OCI-LY7 (cell line): Measurements from ENCODE around the gene THSD7B. TPM values are rescaled to one million over a fixed set of nuclear protein-coding genes. Genes with fewer than 3 reads are reported as not detected.
"Not testable (repeated sequence)": the region's sequence is repeated elsewhere in the genome, so short reads cannot be mapped to it uniquely, and the experiment has no call there.

Experiments
- BruUV-seq: library from RNA; stranded (reverse); fragments of 400-500 nt; replicated peaks from 2 replicates; lab custom pipeline; 2021; lab: Mats Ljungman, UMichigan
- CTCF ChIA-PET: fragments of 300-600 bp; sonication (Branson Sonifier 250); formaldehyde crosslinking; loops from one replicate; lab custom pipeline; 2022; ENCODE audit warnings: antibody characterized with exemption; ENCODE audit not compliant: unreplicated experiment; lab: Charles Lee
- POLR2A ChIA-PET: fragments of 300-600 bp; sonication (Branson Sonifier 250); formaldehyde crosslinking; loops from one replicate; lab custom pipeline; 2022; ENCODE audit warnings: antibody characterized with exemption; lab: Charles Lee
- DNase-seq: peaks from one replicate; pipeline ENCODE4 v3.0.0-alpha.2; 2015; ENCODE audit warnings: low spot score
- H2AFZ ChIP-seq: fragments of 200-600 bp; sonication (generic), shearing (Covaris generic); 2 replicates; pipeline ENCODE4 v1.6.1; 2014; ENCODE audit warnings: mild to moderate bottlenecking, antibody characterized with exemption, low read length, moderate library complexity
- H3K27ac ChIP-seq: fragments of 200-600 bp; sonication (generic); 2 replicates; pipeline ENCODE4 v1.5.1; 2014; ENCODE audit warnings: mixed run types, low read depth, mild to moderate bottlenecking, moderate library complexity, low read length, inconsistent platforms; ENCODE audit not compliant: poor library complexity, severe bottlenecking
- H3K36me3 ChIP-seq: fragments of 200-600 bp; sonication (generic); 2 replicates; pipeline ENCODE4 v1.6.1; 2014; ENCODE audit warnings: mild to moderate bottlenecking, antibody characterized with exemption, low read length, moderate library complexity, mixed read lengths; ENCODE audit not compliant: insufficient read depth
- H3K4me1 ChIP-seq: fragments of 200-600 bp; sonication (generic); 2 replicates; pipeline ENCODE4 v1.5.1; 2014; ENCODE audit warnings: mild to moderate bottlenecking, low read length; ENCODE audit not compliant: insufficient read depth, poor library complexity, severe bottlenecking
- H3K4me2 ChIP-seq: fragments of 200-600 bp; sonication (generic); 2 replicates; pipeline ENCODE4 v1.6.1; 2014; ENCODE audit warnings: mild to moderate bottlenecking, low read length
- H3K4me3 ChIP-seq: fragments of 200-600 bp; sonication (generic); 2 replicates; pipeline ENCODE4 v1.5.1; 2014; ENCODE audit warnings: mild to moderate bottlenecking, low read depth, low read length; ENCODE audit not compliant: poor library complexity, severe bottlenecking
- H3K79me2 ChIP-seq: fragments of 200-600 bp; sonication (generic); 2 replicates; pipeline ENCODE4 v1.6.1; 2016; ENCODE audit warnings: low read depth, mild to moderate bottlenecking, low read length, moderate library complexity, mixed read lengths; ENCODE audit not compliant: insufficient read depth
- H3K9me2 ChIP-seq: fragments of 200-600 bp; sonication (generic); 2 replicates; pipeline ENCODE4 v1.6.1; 2016; ENCODE audit warnings: mild to moderate bottlenecking, low read length, mixed read lengths; ENCODE audit not compliant: insufficient read depth
- H3K9me3 ChIP-seq: fragments of 200-600 bp; sonication (generic); 2 replicates; pipeline ENCODE4 v1.6.1; 2014; ENCODE audit warnings: mild to moderate bottlenecking, mixed run types, low read length, mixed read lengths
- H4K20me1 ChIP-seq: fragments of 200-600 bp; sonication (generic); 2 replicates; pipeline ENCODE4 v1.6.1; 2014; ENCODE audit warnings: mild to moderate bottlenecking, antibody characterized with exemption, low read length, moderate library complexity, mixed read lengths; ENCODE audit not compliant: insufficient read depth
- EZH2phosphoT487 ChIP-seq: fragments of 200-600 bp; sonication (generic); IDR thresholded peaks from 2 replicates; pipeline ENCODE4 v1.6.1; 2018; ENCODE audit warnings: low read depth, borderline replicate concordance, mild to moderate bottlenecking, mixed run types, antibody characterized with exemption, low read length, moderate library complexity, mixed read lengths
- intact Hi-C: fragments of 100-400 bp; cut with micrococcal nuclease; formaldehyde crosslinking; loops from one replicate; pipeline ENCODE4 v1.10.0; 2022; ENCODE audit not compliant: unreplicated experiment
- total RNA-seq, 2 experiments: library from RNA; depleted of rRNA in 1 of 2; stranded (reverse); fragments of >200 nt in 1 of 2; shearing (Covaris generic) in 1 of 2; gene quantifications; 2 replicates each; pipeline ENCODE4 v1.2.3, GENCODE V29; 2014 to 2022
- TF ChIP-seq, protein P1 (sequence below): fragments of 200-600 bp; sonication (generic); conservative IDR thresholded peaks from 2 replicates; pipeline ENCODE4 v1.5.1; 2014; ENCODE audit warnings: mild to moderate bottlenecking, antibody characterized with exemption, low read length, moderate library complexity, mixed read lengths

Gene THSD7B
- total RNA-seq, 2 experiments from 2014 or later = 1.8 TPM

DNA sequence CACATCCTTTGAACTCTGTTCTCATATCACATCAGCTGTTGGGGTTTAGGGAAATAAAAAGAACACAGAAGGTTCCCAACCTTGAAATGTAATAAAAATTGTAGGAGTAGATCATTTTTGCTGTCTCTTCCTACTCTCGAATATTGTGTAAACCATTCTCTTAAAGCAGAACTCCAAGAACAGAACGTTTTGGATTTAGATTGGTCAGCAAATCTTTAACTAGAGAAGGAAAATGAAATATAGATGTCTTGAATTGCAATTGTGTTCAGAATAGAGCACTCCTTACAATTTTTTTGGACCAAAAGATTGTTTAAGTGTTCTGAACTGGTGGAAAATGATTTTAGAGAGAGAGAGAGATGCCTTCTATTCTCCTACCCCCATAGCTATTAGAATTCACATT lies 23.9 kb upstream of the THSD7B start:
- CTCF ChIA-PET = no interaction called here
- H3K36me3 ChIP-seq = no peaks in the 10 kb centered on the region

DNA sequence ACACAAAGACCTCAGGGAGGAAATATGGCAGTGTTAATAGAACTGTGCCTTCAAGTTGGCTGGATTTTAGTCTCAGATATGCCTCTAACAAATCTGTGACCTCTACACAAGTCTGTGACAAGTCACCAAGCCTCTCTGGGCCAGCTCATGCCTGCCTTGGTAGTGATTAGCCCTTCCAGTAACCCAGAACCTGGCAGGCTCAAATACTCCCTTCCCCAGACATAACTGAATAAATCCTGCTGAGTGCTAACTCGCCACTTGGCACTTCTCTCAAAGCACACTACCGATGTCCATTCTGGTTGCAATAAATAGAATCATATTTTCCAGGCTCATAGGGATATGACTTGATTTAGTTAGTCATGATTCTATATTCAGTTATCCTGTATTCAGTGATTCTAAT lies 15.3 kb upstream of the THSD7B start:
- TF ChIP-seq EZH2phosphoT487 = no peak
- TF ChIP-seq, protein P1, sequence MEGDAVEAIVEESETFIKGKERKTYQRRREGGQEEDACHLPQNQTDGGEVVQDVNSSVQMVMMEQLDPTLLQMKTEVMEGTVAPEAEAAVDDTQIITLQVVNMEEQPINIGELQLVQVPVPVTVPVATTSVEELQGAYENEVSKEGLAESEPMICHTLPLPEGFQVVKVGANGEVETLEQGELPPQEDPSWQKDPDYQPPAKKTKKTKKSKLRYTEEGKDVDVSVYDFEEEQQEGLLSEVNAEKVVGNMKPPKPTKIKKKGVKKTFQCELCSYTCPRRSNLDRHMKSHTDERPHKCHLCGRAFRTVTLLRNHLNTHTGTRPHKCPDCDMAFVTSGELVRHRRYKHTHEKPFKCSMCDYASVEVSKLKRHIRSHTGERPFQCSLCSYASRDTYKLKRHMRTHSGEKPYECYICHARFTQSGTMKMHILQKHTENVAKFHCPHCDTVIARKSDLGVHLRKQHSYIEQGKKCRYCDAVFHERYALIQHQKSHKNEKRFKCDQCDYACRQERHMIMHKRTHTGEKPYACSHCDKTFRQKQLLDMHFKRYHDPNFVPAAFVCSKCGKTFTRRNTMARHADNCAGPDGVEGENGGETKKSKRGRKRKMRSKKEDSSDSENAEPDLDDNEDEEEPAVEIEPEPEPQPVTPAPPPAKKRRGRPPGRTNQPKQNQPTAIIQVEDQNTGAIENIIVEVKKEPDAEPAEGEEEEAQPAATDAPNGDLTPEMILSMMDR = no peak
- BruUV-seq = no TSS peak
- no peaks in the 10 kb centered on the region for H3K9me2 ChIP-seq
- H3K4me1 ChIP-seq = no peaks in the 10 kb centered on the region
- no peaks in the 10 kb centered on the region for H3K9me3 ChIP-seq
- H3K27ac ChIP-seq = no peak overlapping the region
- no peak overlapping the region for H3K4me2 ChIP-seq
- intact Hi-C loops = no loop called here
- POLR2A ChIA-PET = no interaction called here
- no peak overlapping the region for H3K4me3 ChIP-seq
- no peaks in the 10 kb centered on the region for H4K20me1 ChIP-seq
- CTCF ChIA-PET = no interaction called here
- H3K79me2 ChIP-seq = no peaks in the 10 kb centered on the region
- no peaks in the 10 kb centered on the region for H3K36me3 ChIP-seq
- DNase-seq = no peak
- no peak overlapping the region for H2AFZ ChIP-seq

More for the DNA sequence above, 23.9 kb upstream of the THSD7B start:
- no peak overlapping the region for H3K4me3 ChIP-seq
- POLR2A ChIA-PET = no interaction called here
- no peaks in the 10 kb centered on the region for H3K79me2 ChIP-seq
- no TSS peak for BruUV-seq
- no peak for DNase-seq
- intact Hi-C loops = no loop called here
- H3K4me1 ChIP-seq = no peaks in the 10 kb centered on the region
- no peak for TF ChIP-seq EZH2phosphoT487
- TF ChIP-seq, protein P1 = no peak
- no peaks in the 10 kb centered on the region for H3K9me2 ChIP-seq
- H2AFZ ChIP-seq = no peak overlapping the region
- no peaks in the 10 kb centered on the region for H3K9me3 ChIP-seq
- H4K20me1 ChIP-seq = no peaks in the 10 kb centered on the region
- H3K27ac ChIP-seq = no peak overlapping the region
- H3K4me2 ChIP-seq = no peak overlapping the region

DNA sequence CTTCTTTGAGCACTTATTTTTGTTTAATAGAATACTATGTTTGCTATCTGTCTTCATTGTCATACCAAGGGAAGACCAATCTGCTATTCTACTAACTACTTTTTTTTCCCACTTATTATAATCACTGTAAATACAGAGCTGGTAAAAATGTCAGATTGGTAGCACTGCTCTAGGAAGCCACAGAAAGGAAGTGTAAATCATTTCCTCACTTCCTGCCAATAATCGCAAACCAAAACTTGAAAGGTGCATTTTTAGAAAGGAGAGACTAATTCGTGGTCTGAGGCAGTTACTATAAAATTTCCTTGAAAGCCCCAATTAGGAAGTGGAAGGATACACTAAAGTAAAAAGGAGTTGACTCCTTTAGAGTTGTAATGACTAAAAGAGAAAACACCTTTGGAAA lies 13.9 kb upstream of the THSD7B start:
- H3K4me1 ChIP-seq = no peaks in the 10 kb centered on the region
- CTCF ChIA-PET = no interaction called here
- no peaks in the 10 kb centered on the region for H3K9me2 ChIP-seq
- intact Hi-C loops = no loop called here
- no peak overlapping the region for H2AFZ ChIP-seq
- no peaks in the 10 kb centered on the region for H3K79me2 ChIP-seq
- H3K9me3 ChIP-seq = no peaks in the 10 kb centered on the region
- POLR2A ChIA-PET = no interaction called here
- no peak for DNase-seq
- H3K4me2 ChIP-seq = no peak overlapping the region
- H3K36me3 ChIP-seq = no peaks in the 10 kb centered on the region
- TF ChIP-seq, protein P1 = no peak
- no peak for TF ChIP-seq EZH2phosphoT487
- H3K27ac ChIP-seq = no peak overlapping the region
- H4K20me1 ChIP-seq = no peaks in the 10 kb centered on the region
- no peak overlapping the region for H3K4me3 ChIP-seq
- no TSS peak for BruUV-seq

DNA sequence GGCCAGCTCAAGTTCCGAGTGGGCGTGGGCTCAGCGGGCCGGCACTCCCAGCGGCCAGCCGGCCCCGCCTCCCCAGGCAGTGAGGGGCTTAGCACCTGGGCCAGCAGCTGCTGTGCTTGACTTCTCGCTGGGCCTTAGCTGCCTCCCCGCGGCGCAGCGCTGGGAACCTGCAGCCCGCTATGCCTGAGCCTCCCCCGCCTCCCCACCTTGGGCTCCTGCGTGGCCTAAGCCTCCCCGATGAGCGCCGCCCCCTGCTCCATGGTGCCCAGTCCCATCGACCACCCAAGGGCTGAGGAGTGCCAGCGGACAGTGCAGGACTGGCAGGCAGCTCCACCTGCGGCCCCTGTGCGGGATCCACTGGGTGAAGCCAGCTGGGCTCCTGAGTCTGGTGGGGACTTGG lies 6.8 kb upstream of the THSD7B start:
- intact Hi-C loops, H2AFZ ChIP-seq, H3K9me3 ChIP-seq, POLR2A ChIA-PET, H3K4me1 ChIP-seq, H4K20me1 ChIP-seq, BruUV-seq, DNase-seq, H3K9me2 ChIP-seq, H3K79me2 ChIP-seq, H3K36me3 ChIP-seq, H3K27ac ChIP-seq, H3K4me3 ChIP-seq, H3K4me2 ChIP-seq, CTCF ChIA-PET: not testable (repeated sequence)
